GM23248 (cell line): ENCODE results near the gene TNPO3.

ENCODE experiments used
- EZH2 ChIP-seq: fragments of 200-600 bp; sonication (generic); IDR thresholded peaks from 2 replicates; pipeline ENCODE4 v1.6.1; 2018; ENCODE audit warnings: antibody characterized with exemption, mild to moderate bottlenecking; ENCODE audit not compliant: insufficient read depth, poor library complexity, severe bottlenecking
- EZH2phosphoT487 ChIP-seq: fragments of 200-600 bp; sonication (generic); IDR thresholded peaks from 2 replicates; pipeline ENCODE4 v1.6.1; 2018; ENCODE audit warnings: antibody characterized with exemption, moderate library complexity, mild to moderate bottlenecking, low read depth; ENCODE audit not compliant: insufficient read depth

GRCh38 chr7:128934361-128935341, 120.3 kb downstream of the TNPO3 start:
- TF ChIP-seq EZH2phosphoT487 (no peak), EZH2 (no peak)
